GM18507 (cell line): ENCODE measurements around the gene PLPP4.

ENCODE experiments used
- DNase-seq: peaks from one replicate; pipeline ENCODE4 v3.0.0; 2011; ENCODE audit warnings: low read depth; ENCODE audit not compliant: insufficient read length; ENCODE audit errors: extremely low spot score
- FAIRE-seq: peaks from 2 replicates; lab custom pipeline; 2011; peaks lifted over from hg19 to GRCh38; lab: Jason Lieb, UNC

PLPP4 gene

GRCh38 chr10:120634659-120635058 lies 177.6 kb downstream of the PLPP4 start:
- no peak for FAIRE-seq
- DNase-seq = no peak
